HT-29 (cell line): ENCODE measurements around the gene SCART1. TPM values are rescaled to one million over a fixed set of nuclear protein-coding genes. Genes with fewer than 3 reads are reported as not detected.
"Not testable (repeated sequence)": the region's sequence is repeated elsewhere in the genome, so short reads cannot be mapped to it uniquely, and the experiment has no call there.

Experiments
- DNase-seq: peaks from one replicate; pipeline ENCODE4 v3.0.0-alpha.2; 2015; ENCODE audit warnings: low spot score
- total RNA-seq: library from RNA; depleted of rRNA; stranded (reverse); fragments of >200 nt; shearing (Covaris generic); gene quantifications from 2 replicates; pipeline ENCODE4 v1.2.3, GENCODE V29; 2014

SCART1 gene
- total RNA-seq, 1 experiment from 2014 or later, result 2.2 TPM

GRCh38 chr10:133473270-133473669, 19.5 kb downstream of the SCART1 start:
- DNase-seq, result no peak

- no peak for DNase-seq
Observed at GRCh38 chr10:133474027-133474426, 20.3 kb downstream of the SCART1 start.

DNA sequence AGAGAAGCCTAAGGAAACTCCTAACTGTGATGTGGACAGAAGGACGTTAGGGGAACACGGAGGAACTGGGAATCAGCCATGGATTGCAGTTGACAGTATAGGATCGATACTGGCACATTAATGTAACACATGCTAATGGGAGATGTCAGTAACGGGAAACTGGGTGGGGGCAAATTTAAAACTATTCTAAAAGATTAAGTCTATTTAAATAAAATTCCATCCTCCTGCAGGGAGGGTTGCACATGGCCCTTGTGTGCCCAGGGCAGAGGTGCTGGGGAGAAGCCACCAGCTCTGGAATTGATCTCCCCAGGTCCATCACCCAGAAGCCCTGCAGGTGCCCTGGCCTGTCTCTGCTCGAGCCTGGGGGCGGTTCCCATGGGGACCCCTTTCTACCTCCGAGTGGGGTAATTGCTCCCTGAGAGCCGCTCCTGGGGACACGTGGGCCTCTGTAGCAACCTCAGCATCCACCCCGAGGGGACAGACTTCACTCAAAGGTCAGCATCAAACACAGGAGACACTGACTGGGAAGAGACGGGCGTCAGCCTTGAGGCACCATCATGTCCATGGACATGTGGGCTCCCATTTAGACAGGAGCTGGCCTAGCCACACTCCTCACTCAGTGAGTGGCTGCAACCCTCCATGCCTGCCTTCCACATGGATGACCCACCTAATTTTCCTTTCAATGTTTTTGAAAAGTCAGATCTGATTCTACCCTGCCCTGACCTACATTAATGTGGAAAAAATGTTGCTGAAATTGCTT, 21.1 kb downstream of the SCART1 start:
- no peak for DNase-seq

DNA sequence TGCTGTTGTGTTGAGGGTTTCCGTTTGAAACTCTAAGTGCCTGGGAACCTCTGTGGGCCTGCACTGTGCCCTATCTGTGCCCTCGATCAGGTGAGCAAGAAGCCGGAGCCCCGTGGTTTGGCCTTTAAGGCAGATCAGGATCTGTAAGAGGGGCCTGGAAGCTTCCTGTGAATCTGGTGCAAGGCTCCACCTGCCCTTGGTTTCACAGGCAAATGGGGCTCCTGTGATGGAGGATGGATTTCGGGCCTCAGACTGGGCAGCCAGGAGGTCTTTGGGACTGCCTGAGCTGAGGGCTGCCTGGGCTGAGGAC, 21.6 kb downstream of the SCART1 start:
- no peak for DNase-seq

GRCh38 chr10:133475821-133476640, 22.3 kb downstream of the SCART1 start:
- no peak for DNase-seq

- DNase-seq, result no peak
Observed at GRCh38 chr10:133476641-133476990, 22.9 kb downstream of the SCART1 start.

- DNase-seq, result no peak
Observed at GRCh38 chr10:133481086-133481643, 27.4 kb downstream of the SCART1 start.

GRCh38 chr10:133481657-133482056, 27.9 kb downstream of the SCART1 start:
- no peak for DNase-seq

- DNase-seq, result no peak
Observed at GRCh38 chr10:133484818-133485217, 31.1 kb downstream of the SCART1 start.

- DNase-seq, result no peak
Observed at GRCh38 chr10:133487085-133487484, 33.3 kb downstream of the SCART1 start.

DNA sequence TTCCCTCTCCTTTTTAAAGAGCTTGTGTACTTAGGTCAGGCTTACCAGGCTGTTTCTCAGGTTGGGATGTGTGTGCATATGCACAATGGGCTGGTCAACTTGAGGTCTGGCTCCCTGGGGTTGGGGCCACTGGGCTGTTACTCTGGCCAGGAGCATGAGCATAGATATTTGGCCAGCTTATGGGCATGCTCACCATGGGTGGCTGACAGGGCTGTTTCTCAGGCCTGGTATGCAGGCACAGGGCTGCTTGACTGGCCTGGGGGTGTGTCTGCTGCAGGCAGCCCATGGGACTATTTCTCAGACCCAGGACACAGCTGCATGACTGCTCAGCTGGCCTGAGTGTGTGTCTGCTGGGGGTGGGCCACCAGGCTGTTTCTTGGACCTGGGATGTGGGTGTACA, 34.6 kb downstream of the SCART1 start:
- no peak for DNase-seq

DNA sequence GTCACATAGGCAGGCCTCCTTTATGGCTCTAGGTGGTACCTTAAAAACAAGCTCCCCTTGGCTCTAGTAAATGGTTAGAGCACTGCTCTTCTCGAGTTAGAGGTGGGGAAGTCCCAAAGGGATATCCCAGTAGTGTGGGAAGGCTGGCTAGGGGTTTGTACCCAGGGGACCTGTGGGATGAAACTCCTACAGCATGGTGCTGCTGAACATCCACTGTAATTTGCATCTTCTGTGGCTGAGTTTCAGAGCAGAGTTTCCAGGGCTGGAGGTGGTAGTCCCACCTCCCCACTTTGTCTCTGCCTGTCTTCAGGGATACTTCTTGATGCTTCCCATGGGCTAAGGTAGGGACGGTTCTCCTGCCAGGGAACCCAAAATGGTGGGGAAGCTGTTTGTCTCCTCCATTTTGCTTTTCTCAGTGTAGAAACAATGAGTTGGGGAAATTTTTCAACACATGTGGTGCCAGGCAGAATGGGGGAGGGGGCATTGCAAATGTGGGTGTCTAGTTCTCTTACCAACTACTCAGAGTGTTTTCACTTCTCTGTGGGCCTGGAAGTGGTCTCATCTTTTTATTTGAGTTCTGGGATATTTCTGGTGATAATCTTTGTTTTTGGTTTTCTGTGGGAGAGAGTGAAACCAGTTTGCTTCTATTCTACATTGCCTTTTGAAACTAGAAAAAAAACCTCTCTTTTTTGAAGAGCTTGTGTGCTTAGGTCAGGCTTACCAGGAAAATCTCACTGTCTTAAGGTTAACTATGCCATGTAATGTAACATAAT, 36.3 kb downstream of the SCART1 start:
- DNase-seq, result no peak

DNA sequence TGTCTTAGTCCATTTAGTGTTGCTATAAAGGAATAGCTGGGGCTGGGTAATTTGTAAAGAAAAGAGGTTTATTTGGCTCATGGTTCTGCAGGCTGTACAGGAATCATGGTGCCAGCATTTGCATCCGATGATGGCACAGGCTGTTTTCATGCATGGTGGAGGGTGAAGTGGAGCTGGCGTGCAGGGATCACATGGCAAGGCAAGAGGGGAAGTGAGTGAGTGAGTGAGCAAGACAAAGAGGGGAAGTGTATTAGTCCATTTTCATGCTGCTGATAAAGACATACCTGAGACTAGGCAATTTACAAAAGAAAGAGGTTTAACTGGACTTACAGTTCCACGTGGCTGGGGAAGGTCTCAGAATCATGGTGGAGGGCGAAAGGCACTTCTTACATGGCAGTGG, 39.8 kb downstream of the SCART1 start:
- DNase-seq, result not testable (repeated sequence)

DNA sequence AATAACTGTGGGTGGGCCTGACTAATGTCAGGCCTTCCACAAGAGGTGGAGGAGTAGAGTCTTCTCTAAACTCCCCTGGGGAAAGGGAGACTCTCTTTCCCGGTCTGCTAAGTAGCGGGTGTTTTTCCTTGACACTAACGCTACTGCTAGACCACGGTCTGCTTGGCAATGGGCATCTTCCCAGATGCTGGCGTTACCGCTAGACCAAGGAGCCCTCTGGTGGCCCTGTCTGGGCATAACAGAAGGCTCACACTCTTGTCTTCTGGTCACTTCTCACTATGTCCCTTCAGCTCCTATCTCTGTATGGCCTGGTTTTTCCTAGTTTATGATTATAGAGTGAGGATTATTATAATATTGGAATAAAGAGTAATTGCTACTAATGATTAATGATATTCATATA, 43.6 kb downstream of the SCART1 start:
- not testable (repeated sequence) for DNase-seq

DNA sequence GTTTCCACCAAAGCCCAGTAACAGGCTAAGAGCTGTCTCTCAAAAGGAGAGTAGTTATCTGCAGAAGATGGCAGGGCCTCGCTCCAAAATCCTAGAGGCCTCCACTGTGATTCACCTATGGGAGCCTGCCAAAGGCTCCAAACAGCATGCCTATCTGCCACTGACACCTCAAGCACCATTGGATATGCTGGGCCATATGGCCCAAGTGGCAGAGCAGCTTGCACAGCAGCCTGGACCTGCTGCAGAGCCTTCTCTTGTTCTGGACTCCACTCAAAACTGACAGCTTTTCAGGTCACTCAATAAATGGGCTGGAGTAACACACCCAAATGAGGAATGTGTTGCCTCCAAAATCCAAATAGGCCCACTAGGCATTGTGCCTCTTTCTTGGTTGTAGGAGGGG, 45.4 kb downstream of the SCART1 start:
- DNase-seq, result not testable (repeated sequence)

DNA sequence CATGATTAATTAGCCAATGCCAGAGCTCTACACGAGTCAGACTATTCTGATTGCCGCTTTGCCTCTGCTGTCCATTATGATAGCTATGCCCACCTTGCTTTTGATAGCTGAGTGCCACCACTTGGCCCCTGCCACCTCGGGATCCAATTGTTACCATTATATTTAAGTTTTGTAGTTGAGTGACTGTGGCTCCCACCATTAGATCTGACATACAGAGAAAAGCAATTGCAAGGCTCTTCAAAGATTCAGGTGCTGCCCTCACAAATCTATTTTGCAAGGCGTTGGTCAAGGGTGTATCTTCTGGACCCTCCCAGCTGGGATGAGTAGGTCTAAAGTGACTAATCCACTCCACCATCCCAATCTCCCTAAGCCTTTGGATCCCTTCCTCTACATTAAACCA, 47.2 kb downstream of the SCART1 start:
- DNase-seq, result not testable (repeated sequence)

DNA sequence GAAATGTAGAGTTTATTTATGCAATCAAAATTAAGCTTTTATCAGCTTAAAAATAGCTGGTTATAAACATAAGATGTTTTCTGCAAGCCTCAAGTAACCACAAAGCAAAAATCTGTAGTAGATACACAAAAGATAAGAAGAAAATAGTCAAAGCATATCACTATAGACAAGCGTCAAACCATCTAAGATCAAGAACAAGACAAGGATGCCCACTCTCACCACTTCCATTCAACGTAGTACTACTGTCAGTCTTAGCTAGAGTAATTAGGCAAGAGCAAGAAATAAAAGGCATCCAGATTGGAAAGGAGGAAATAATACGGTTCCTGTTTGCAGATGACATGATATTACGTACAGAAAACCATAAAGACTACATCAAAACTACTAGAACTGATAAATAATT, 56.0 kb downstream of the SCART1 start:
- no peak for DNase-seq

- no peak for DNase-seq
Observed at GRCh38 chr10:133511408-133511807, 57.7 kb downstream of the SCART1 start.

DNA sequence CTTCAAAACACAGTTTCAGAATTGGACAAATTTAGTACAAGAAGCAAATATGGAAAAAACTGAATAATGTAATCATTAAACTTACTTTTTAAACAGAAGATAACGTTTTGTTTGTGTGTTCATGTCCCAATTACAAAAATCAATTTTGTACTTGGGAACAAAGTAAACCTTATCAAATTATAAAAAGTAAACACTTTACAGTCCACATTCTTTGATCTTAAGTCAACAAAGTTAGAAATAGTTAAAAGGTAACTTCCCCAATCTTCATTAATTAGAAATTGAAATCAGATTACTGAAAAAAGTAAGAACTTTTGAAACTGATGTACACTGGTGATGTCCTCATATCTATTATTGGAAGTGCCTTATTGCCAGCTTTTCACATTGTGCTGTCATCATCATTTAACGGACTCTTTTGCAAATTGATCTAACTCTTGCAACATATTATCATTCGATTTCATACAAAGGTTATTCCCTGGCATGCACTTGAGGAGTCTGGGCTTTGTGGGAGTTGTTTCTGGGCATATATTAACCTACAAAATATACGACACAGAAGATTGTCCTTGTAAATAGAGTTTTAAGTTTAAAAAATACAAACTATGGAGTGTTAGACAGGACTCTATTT, 58.3 kb downstream of the SCART1 start:
- DNase-seq, result no peak

DNA sequence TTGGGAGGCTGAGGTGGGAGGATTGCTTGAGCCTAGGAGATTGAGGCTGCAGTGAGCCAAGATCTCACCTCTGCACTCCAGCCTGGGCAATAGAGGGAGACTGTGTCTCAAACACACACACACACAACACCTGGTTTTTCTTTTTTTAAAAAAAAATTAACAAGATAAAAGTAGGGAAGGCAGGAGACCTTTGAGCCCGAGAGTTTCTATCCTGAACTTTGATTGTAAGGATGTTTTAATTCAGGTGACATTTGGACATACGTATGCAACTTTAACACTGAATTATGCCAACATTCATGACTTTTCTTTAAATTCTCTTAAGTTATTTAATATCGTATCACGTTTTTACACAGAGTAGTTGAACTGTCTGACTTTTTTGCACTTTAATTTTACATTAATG, 61.7 kb downstream of the SCART1 start:
- no peak for DNase-seq

- no peak for DNase-seq
Observed at GRCh38 chr10:133516057-133516456, 62.3 kb downstream of the SCART1 start.

DNA sequence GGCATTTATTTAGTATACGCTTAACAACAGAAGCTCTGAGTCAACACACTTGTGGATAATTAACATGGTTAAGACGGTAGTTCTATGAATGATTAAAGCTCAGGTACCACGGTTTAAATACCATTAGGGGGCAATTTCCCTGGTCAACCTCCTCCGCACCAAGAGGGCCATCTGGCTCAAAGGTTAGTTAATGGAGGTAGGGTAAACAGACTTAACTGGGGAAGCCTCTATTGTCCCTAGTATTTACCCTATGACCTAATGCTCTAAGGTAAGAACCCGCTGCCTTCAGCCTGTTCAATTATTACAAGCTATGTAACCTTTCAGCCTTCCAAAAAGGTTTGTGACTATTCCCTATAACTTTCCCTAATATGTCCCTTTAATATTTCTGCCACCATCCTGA, 64.8 kb downstream of the SCART1 start:
- DNase-seq, result not testable (repeated sequence)
